AG10803 (cell line): Measurements from ENCODE around the gene MATN1.
"Not testable (repeated sequence)": the region's sequence is repeated elsewhere in the genome, so short reads cannot be mapped to it uniquely, and the experiment has no call there.

Experiments
- DNase-seq: peaks from one replicate; pipeline ENCODE4 v3.0.0; 2010; ENCODE audit warnings: low read depth
- H3K4me3 ChIP-seq: 2 replicates; pipeline ENCODE4 v1.5.1; 2011; ENCODE audit warnings: mild to moderate bottlenecking, low read length, control low read depth
- CTCF ChIP-seq: conservative IDR thresholded peaks from 2 replicates; pipeline ENCODE4 v1.5.1; 2011; ENCODE audit warnings: mild to moderate bottlenecking, low read length, control low read depth, inconsistent platforms

Gene MATN1

GRCh38 chr1:30723331-30723755 lies at the start of gene MATN1:
Gene MATN1 (minus strand): TSS chr1:30723585. CDS start chr1:30723551, 34 bp downstream.
- DNase-seq = no peak
- no peak for TF ChIP-seq CTCF
- H3K4me3 ChIP-seq = no peak within 1 kb of the TSS

- DNase-seq = no peak
- H3K4me3 ChIP-seq = no peak overlapping the region
- TF ChIP-seq CTCF = no peak
Observed at GRCh38 chr1:30771005-30771404, 47.6 kb upstream of the MATN1 start.

- no peak overlapping the region for H3K4me3 ChIP-seq
- DNase-seq = no peak
- TF ChIP-seq CTCF = no peak
Observed at GRCh38 chr1:30770150-30770549, 46.8 kb upstream of the MATN1 start.

GRCh38 chr1:30768830-30769718 lies 45.7 kb upstream of the MATN1 start:
- no peak for DNase-seq
- TF ChIP-seq CTCF = no peak
- H3K4me3 ChIP-seq = no peak overlapping the region

GRCh38 chr1:30768159-30768829 lies 44.9 kb upstream of the MATN1 start:
- no peak overlapping the region for H3K4me3 ChIP-seq
- no peak for TF ChIP-seq CTCF
- DNase-seq = no peak

GRCh38 chr1:30766948-30767347 lies 43.6 kb upstream of the MATN1 start:
- not testable (repeated sequence) for DNase-seq, H3K4me3 ChIP-seq

- TF ChIP-seq CTCF = no peak
- H3K4me3 ChIP-seq = no peak overlapping the region
- DNase-seq = no peak
Observed at GRCh38 chr1:30765556-30766434, 42.4 kb upstream of the MATN1 start.
